HG03064 (cell line): Measurements from ENCODE around the gene OVCA2.

Source experiments
- ATAC-seq: cut with Tn5 transposase; IDR thresholded peaks from one replicate; pipeline ENCODE4 v1.9.1; 2021; ENCODE audit warnings: low read depth; ENCODE audit not compliant: unreplicated experiment

Gene OVCA2

DNA sequence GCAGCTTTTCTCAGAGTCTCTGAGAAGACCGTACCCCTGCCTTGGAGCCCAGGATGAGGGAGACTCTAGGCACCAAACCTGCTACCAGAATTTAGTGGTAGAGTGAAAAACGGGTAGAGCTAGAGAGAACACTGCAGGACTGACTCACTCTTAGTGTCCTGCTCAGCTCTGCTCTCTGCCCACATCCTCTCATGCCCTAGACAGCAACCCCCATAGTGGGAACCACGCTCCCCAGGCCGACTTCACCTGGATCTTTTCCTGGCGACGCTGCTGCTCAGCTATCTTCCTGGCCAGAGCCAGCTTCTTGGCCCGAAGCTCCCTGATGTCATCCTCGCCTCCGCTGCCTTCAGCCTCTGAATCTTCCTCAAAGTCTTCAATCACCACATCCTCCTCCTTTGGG lies 39.7 kb downstream of the OVCA2 start:
- no peak for ATAC-seq

- no peak for ATAC-seq
Measured at GRCh38 chr17:2082003-2082781, 40.4 kb downstream of the OVCA2 start.

DNA sequence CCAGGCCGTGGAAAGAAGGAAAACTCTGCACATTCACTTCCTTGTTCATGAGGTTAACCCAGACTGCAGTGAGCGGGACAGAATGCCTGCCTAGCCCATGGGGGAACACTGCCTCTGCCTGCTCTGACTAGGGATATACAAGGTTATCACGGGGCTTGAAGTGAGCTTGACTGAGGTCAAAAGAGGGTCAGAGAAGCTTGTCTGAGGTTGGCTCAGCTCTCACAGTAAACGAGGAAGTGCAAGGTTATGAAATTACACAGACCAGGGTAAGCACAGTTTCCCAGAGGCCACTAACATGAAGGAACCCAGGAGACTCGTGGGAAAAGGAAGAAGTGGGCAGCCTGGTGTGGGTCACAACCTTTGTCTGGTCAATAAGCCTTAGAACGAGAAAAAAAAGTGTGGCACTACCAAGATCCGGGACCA lies 41.8 kb downstream of the OVCA2 start:
- no peak for ATAC-seq

DNA sequence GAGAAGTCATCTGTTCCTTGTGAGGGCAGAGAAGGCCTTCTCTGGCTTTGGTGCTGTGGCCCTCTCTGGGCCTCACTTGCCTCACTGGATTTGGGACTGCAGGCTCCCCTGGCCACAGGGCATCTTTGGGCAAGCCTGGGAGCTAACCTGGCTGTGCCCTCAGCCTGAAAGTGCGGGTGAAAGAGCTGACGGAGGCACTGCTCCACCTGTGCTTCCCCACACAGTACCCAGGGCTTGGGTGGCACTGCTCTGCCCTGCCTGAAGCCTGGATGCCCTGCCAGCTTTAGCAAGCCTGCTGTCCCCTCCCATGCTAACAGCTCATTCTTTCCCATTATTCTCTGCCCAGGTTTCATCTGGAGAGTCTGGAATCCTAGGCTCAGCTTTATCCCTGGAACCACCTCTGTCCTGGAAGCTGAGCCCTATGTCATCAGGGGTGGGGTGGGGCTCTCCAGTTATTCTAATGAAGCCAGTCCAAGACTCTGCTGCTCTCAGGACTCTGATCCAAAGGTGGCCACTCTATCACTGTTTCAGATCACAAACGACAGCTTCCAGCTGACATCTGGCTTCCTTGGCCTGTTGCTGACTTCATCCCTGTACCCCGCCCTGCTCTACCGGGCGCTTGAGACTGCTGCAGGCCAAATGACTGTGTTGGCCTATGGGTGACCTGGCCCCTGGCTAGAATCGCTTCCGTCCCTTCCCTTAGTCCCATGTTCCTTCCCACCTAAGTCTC lies 42.4 kb downstream of the OVCA2 start:
- ATAC-seq = no peak

- ATAC-seq = no peak
Measured at GRCh38 chr17:2084766-2085647, 43.2 kb downstream of the OVCA2 start.

GRCh38 chr17:2085648-2085949 lies 43.8 kb downstream of the OVCA2 start:
- no peak for ATAC-seq

- ATAC-seq = no peak
Measured at GRCh38 chr17:2086306-2086705, 44.5 kb downstream of the OVCA2 start.

DNA sequence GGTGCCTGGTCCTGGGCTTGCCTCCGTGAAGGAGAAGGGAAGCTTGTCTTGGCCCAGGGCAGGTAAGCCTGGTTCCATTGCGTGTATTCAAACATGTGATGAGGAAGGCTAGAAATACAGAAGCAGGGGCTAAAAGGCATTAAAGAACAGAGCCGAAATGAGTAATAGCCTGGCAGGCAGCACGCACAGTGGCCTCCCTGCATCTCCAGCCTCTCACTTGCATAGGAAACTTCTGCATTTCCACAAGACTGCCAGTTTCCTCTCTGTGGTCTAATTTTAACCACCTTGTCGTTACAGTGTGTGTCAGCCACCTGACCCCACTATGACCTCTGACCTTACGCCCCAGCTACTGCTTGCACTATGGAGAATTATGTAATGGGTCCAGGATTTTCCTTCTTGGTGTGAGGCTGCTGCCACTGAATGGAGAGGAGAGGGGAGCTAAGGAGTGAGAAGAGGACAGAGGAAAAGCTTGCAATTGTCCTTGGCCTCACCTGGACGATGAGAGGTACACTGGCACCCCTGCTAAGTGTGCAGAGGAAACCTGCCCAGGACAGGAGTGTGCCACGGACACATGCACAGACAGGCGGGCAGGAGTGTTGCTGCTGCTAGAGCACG lies 45.9 kb downstream of the OVCA2 start:
- no peak for ATAC-seq

GRCh38 chr17:2089021-2089422 lies 47.2 kb downstream of the OVCA2 start:
- ATAC-seq = no peak

- no peak for ATAC-seq
Measured at GRCh38 chr17:2090210-2090641, 48.4 kb downstream of the OVCA2 start.

- ATAC-seq = no peak
Measured at GRCh38 chr17:2090804-2091534, 49.1 kb downstream of the OVCA2 start.

DNA sequence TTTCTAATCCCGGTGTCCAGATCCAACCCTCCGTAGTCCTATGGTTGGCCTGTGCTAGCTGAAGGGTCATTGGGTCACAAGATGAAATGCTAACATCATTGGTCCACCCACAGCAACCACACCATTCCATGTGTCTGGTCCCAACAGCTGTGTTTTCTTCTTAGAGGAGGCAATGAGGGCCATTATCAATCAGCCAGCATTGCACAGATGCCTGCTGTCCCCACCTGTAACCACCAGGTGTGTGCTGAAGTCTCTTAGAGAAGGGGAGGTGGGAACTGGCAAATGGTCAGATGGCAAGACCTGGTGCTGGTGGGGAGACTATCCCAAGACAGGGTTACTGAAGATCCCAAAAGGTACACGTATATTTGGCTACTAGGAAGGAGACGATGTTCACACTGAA lies 50.4 kb downstream of the OVCA2 start:
- no peak for ATAC-seq
